CD4-positive, alpha-beta memory T cell (primary cell): ENCODE results near the gene ARHGEF33. TPM values are rescaled to one million over a fixed set of nuclear protein-coding genes. Genes with fewer than 3 reads are reported as not detected.

Experiments used
- CTCF ChIA-PET: fragments of 350-600 bp; sonication (Branson Sonifier 250); formaldehyde crosslinking; loops from one replicate; lab custom pipeline; 2021; ENCODE audit warnings: inconsistent platforms; ENCODE audit not compliant: partially characterized antibody; lab: Charles Lee
- POLR2A ChIA-PET: fragments of 350-600 bp; sonication (Branson Sonifier 250); formaldehyde crosslinking; loops from one replicate; lab custom pipeline; 2021; ENCODE audit not compliant: partially characterized antibody; lab: Charles Lee
- DNase-seq, 5 donors: peaks; one replicate each; pipeline versions ENCODE4 v3.0.0 to v3.0.0-alpha.2; 2020 to 2022; ENCODE audit warnings: mixed read lengths in 1 of 5
- H3K27ac ChIP-seq: one replicate; pipeline ENCODE4 v1.7.0; 2013; ENCODE audit warnings: low read depth, low read length
- H3K27me3 ChIP-seq: 2 replicates; pipeline ENCODE4 v1.7.0; 2013; ENCODE audit warnings: mild to moderate bottlenecking, low read length, moderate library complexity; ENCODE audit not compliant: insufficient read depth
- H3K36me3 ChIP-seq: 2 replicates; pipeline ENCODE4 v1.7.0; 2013; ENCODE audit warnings: mild to moderate bottlenecking, low read length, moderate library complexity; ENCODE audit not compliant: insufficient read depth
- H3K4me1 ChIP-seq: 2 replicates; pipeline ENCODE4 v1.7.0; 2013; ENCODE audit warnings: mild to moderate bottlenecking, low read length, moderate library complexity; ENCODE audit not compliant: insufficient read depth
- H3K4me3 ChIP-seq, 2 donors: one replicate each; pipeline ENCODE4 v1.7.0; 2013; ENCODE audit warnings: low read length in 2 of 2, mild to moderate bottlenecking in 1 of 2
- H3K9me3 ChIP-seq, 2 donors: one replicate each; pipeline ENCODE4 v1.7.0; 2013; ENCODE audit warnings: low read length in 2 of 2, control low read depth in 1 of 2; ENCODE audit not compliant: control insufficient read depth in 1 of 2
- H3K27ac Mint-ChIP-seq, 7 donors: one replicate each; pipeline ENCODE4 v1.8.0; 2020 to 2021; ENCODE audit warnings: mixed read lengths in 7 of 7, mild to moderate bottlenecking in 6 of 7, inconsistent platforms in 3 of 7, moderate library complexity in 3 of 7
- H3K27me3 Mint-ChIP-seq, 2 donors: one replicate each; pipeline ENCODE4 v1.8.0; 2020 to 2021; ENCODE audit warnings: mixed read lengths in 2 of 2
- H3K36me3 Mint-ChIP-seq, 2 donors: one replicate each; pipeline ENCODE4 v1.8.0; 2020 to 2021; ENCODE audit warnings: mixed read lengths in 2 of 2, inconsistent platforms in 1 of 2, mild to moderate bottlenecking in 1 of 2
- H3K4me1 Mint-ChIP-seq, 4 donors: one replicate each; pipeline ENCODE4 v1.8.0; 2020 to 2021; ENCODE audit warnings: mixed read lengths in 4 of 4, mild to moderate bottlenecking in 1 of 4
- H3K4me3 Mint-ChIP-seq, 8 donors: one replicate each; pipeline ENCODE4 v1.8.0; 2020 to 2021; ENCODE audit warnings: mixed read lengths in 8 of 8, mild to moderate bottlenecking in 7 of 8, moderate library complexity in 6 of 8, inconsistent platforms in 3 of 8
- H3K9me3 Mint-ChIP-seq, 8 donors: one replicate each; pipeline ENCODE4 v1.8.0; 2020 to 2021; ENCODE audit warnings: mixed read lengths in 8 of 8, mild to moderate bottlenecking in 5 of 8, inconsistent platforms in 3 of 8, moderate library complexity in 1 of 8
- intact Hi-C: fragments of 100-400 bp; cut with micrococcal nuclease; formaldehyde crosslinking; loops from one replicate; pipeline ENCODE4 v1.15.1; 2023
- polyA plus RNA-seq, 2 donors: library from polyadenylated mRNA; unstranded; fragments of 300-500 nt; fragmentation: Illumina TruSeq; gene quantifications; one replicate each; pipeline ENCODE4 v1.2.3, GENCODE V29; 2021
- total RNA-seq, 2 experiments: library from RNA; stranded (reverse); gene quantifications; one replicate each; pipeline ENCODE4 v1.2.3, GENCODE V29; 2021

The ARHGEF33 gene
- total and polyA plus RNA-seq, 4 experiments from 2014 or later: 0.09 to 0.53 TPM; not detected in 2

DNA sequence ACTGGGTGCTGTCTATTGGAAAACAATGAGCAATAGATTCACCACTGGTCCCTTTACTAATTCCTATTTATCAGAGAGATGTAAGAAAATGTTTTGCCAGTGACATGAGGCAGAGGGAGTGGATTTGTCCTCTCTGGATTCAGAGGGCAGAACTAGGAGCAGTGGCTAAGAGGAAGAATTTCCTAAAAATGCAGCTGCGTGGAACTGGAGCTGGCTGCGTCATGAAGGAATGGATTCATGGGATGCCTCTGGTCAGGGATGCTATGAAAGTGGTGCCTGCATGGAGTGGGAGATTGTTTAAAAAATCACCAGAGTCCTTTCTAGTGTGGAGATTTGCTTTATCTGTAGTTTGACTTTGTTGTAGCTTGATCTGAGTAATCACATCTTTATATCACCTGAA, 78.3 kb downstream of the ARHGEF33 start:
- no peaks in the 10 kb centered on the region for H3K27me3 ChIP-seq
- ChIA-PET POLR2A (no interaction called here), CTCF (no interaction called here)
- Mint-ChIP-seq H3K27ac (no peak overlapping the region), H3K36me3 (no peaks in the 10 kb centered on the region), H3K27me3 (peaks cover 3 to 6% of the 10 kb centered on the region in 2 donors), H3K9me3 (no peaks in the 10 kb centered on the region), H3K4me3 (no peak overlapping the region), H3K4me1 (no peaks in the 10 kb centered on the region)
- H3K9me3 ChIP-seq: no peaks in the 10 kb centered on the region
- no peak for DNase-seq
- H3K4me3 ChIP-seq: no peak overlapping the region
- no peaks in the 10 kb centered on the region for H3K4me1 ChIP-seq
- intact Hi-C loops: no loop called here
- H3K36me3 ChIP-seq: no peaks in the 10 kb centered on the region
- no peak overlapping the region for H3K27ac ChIP-seq

DNA sequence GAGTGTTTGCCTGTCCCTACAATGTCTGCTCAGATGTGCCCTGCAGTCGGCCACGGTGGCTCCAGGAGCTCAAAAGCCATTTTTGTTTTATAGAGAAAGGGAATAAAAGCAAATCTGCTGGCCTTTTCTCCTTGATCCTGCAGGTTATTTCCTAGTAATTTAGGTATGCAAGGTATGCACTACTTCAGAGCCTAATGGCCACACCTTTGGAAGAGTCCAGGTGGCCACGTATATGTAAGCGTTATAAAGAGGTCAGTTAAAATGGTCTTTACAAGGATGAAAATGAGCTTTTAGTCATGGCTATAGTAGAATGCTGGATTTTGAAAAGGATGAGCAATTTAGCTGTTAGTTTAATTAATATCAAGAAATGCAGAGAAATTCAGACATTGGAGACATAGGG, 81.7 kb downstream of the ARHGEF33 start:
- Mint-ChIP-seq H3K27ac (no peak overlapping the region), H3K36me3 (no peaks in the 10 kb centered on the region), H3K4me3 (no peak overlapping the region), H3K27me3 (peaks cover 2 to 3% of the 10 kb centered on the region in 2 donors), H3K4me1 (no peaks in the 10 kb centered on the region), H3K9me3 (no peaks in the 10 kb centered on the region)
- Histone ChIP-seq H3K27me3 (no peaks in the 10 kb centered on the region), H3K9me3 (no peaks in the 10 kb centered on the region), H3K36me3 (no peaks in the 10 kb centered on the region), H3K4me3 (no peak overlapping the region), H3K4me1 (no peaks in the 10 kb centered on the region), H3K27ac (no peak overlapping the region)
- POLR2A ChIA-PET: interaction anchor here (1.0 kb wide), 1 partner anchor 20 kb away, joined by 3 read pairs; no protein-coding TSS in a partner anchor
- CTCF ChIA-PET: interaction anchor here (1.1 kb wide), 1 partner anchor 258 kb away, joined by 4 read pairs; no protein-coding TSS in a partner anchor
- no peak for DNase-seq
- intact Hi-C loops: no loop called here

DNA sequence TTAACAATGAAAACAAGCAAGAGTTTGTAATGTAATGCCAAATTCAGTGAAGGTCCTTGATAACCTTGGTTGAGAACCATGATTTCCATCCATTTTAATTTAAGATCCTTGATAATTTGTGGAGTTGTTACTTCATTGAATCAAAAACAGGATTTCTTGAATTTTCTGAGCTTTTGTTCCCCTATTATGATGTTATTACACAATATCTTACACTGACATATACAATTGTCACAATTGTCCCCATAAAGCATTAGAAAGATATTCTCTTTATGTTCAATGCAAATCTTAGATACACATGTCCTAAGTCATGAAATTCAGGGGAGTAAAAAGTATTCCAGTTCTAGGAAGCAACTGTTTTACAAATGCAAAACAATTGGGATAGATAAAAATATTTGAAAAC, 83.6 kb downstream of the ARHGEF33 start:
- Mint-ChIP-seq H3K27me3 (no peaks in the 10 kb centered on the region), H3K4me1 (no peaks in the 10 kb centered on the region), H3K36me3 (no peaks in the 10 kb centered on the region), H3K27ac (no peak overlapping the region), H3K9me3 (no peaks in the 10 kb centered on the region), H3K4me3 (no peak overlapping the region)
- Histone ChIP-seq H3K27me3 (no peaks in the 10 kb centered on the region), H3K4me1 (no peaks in the 10 kb centered on the region), H3K36me3 (no peaks in the 10 kb centered on the region), H3K9me3 (no peaks in the 10 kb centered on the region), H3K4me3 (no peak overlapping the region), H3K27ac (no peak overlapping the region)
- DNase-seq: no peak
- intact Hi-C loops: no loop called here
- ChIA-PET POLR2A (no interaction called here), CTCF (interaction anchor here (0.6 to 1.1 kb wide), 2 partner anchors 24 to 88 kb away, joined by 3 read pairs; no protein-coding TSS in a partner anchor)

DNA sequence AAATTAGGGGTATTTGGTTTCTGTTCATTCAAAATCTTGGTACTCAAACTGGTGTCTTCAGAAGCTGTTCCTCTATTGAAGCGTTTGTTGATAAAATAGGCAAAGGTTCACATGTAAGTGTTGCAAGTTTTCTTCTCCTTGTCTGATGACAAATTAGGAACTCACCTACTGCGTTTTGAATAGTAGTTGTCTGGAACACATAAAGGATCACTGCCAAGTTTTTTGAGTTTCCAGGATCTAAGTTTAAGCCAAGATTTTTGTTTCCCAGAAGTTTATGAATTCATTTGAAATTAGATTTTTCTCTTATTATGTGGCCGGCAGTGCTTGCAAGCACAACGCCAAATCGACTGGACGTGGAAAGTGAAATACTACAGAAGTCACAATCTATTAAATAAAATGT, 85.4 kb downstream of the ARHGEF33 start:
- Histone ChIP-seq H3K4me1 (no peaks in the 10 kb centered on the region), H3K27me3 (no peaks in the 10 kb centered on the region), H3K9me3 (no peaks in the 10 kb centered on the region), H3K36me3 (no peaks in the 10 kb centered on the region), H3K27ac (no peak overlapping the region), H3K4me3 (no peak overlapping the region)
- intact Hi-C loops: no loop called here
- no peak for DNase-seq
- ChIA-PET POLR2A (no interaction called here), CTCF (no interaction called here)
- peaks cover 0 to 3% (median 0%) of the 10 kb centered on the region in 4 donors for H3K4me1 Mint-ChIP-seq
- no peaks in the 10 kb centered on the region for H3K36me3 Mint-ChIP-seq
- H3K27ac Mint-ChIP-seq: no peak overlapping the region
- no peak overlapping the region for H3K4me3 Mint-ChIP-seq
- no peaks in the 10 kb centered on the region for H3K9me3 Mint-ChIP-seq
- no peaks in the 10 kb centered on the region for H3K27me3 Mint-ChIP-seq

DNA sequence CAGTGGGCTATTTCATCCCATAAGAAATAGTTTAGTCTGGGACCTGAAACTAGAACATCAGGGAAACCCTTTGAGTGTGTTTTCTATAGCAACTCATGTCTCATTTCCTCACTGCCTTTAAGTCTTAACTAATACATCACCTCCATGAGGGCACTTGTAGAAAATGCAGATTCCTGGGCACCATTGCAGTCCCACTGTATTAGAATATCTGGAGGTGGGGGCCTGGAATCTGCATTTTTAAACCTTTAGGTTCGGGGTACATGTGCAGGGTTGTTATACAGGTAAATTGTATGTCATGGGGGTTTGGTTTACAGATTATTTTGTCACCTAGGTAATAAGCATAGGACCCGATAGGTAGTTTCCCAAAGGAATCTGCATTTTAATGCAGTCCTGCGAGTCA, 87.4 kb downstream of the ARHGEF33 start:
- H3K27me3 ChIP-seq: no peaks in the 10 kb centered on the region
- no peaks in the 10 kb centered on the region for H3K9me3 ChIP-seq
- ChIA-PET CTCF (no interaction called here), POLR2A (no interaction called here)
- DNase-seq: no peak
- Mint-ChIP-seq H3K36me3 (no peaks in the 10 kb centered on the region), H3K27me3 (no peaks in the 10 kb centered on the region), H3K4me1 (peaks cover 0 to 3% (median 0%) of the 10 kb centered on the region in 4 donors), H3K4me3 (no peak overlapping the region), H3K9me3 (no peaks in the 10 kb centered on the region), H3K27ac (no peak overlapping the region)
- H3K27ac ChIP-seq: no peak overlapping the region
- H3K36me3 ChIP-seq: no peaks in the 10 kb centered on the region
- intact Hi-C loops: no loop called here
- no peak overlapping the region for H3K4me3 ChIP-seq
- no peaks in the 10 kb centered on the region for H3K4me1 ChIP-seq

DNA sequence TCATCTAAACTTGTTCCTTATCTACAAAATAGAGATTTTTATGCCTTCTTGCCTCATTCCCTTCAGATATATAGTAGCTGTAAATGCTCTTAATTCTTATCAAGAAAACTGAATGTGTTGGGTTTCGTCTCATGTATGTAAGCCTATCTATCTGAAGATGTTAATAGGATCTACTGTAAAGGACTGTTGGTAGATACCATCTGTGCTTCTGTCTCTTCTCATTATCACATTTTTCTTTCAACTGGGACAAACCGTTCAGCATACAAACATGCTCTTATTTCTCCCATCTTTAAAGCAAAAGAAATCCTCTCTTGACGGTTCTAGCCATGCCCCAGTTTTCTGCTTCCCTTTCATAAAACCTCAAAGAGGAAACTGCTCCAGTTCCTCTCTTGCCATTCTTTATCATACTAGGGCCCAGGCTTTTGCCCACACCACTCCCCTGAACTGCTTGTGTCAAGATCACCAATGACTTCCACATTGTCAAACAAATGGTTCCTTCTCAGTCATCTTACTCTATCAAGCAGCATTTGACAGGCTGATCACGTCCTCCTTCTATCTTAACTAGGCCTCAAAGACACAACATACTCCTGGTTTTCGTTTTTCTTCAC, 88.7 kb downstream of the ARHGEF33 start:
- no peak overlapping the region for H3K4me3 ChIP-seq
- no peaks in the 10 kb centered on the region for H3K4me1 ChIP-seq
- H3K9me3 Mint-ChIP-seq: no peaks in the 10 kb centered on the region
- H3K27me3 ChIP-seq: no peaks in the 10 kb centered on the region
- no peaks in the 10 kb centered on the region for H3K27me3 Mint-ChIP-seq
- H3K36me3 Mint-ChIP-seq: peaks cover 0 to 4% of the 10 kb centered on the region in 2 donors
- no peak overlapping the region for H3K27ac ChIP-seq
- ChIA-PET POLR2A (interaction anchor here (0.8 kb wide), 1 partner anchor 251 kb away, joined by 3 read pairs; no protein-coding TSS in a partner anchor), CTCF (interaction anchor here (1.8 kb wide), 1 partner anchor 30 kb away, joined by 7 read pairs; no protein-coding TSS in a partner anchor)
- peak overlapping the region in 1 of 7 donors; percentile 43 for H3K27ac Mint-ChIP-seq
- H3K4me3 Mint-ChIP-seq: no peak overlapping the region
- H3K4me1 Mint-ChIP-seq: peaks cover 0 to 3% (median 0%) of the 10 kb centered on the region in 4 donors
- no peak for DNase-seq
- no peaks in the 10 kb centered on the region for H3K9me3 ChIP-seq
- intact Hi-C loops: no loop called here
- no peaks in the 10 kb centered on the region for H3K36me3 ChIP-seq

DNA sequence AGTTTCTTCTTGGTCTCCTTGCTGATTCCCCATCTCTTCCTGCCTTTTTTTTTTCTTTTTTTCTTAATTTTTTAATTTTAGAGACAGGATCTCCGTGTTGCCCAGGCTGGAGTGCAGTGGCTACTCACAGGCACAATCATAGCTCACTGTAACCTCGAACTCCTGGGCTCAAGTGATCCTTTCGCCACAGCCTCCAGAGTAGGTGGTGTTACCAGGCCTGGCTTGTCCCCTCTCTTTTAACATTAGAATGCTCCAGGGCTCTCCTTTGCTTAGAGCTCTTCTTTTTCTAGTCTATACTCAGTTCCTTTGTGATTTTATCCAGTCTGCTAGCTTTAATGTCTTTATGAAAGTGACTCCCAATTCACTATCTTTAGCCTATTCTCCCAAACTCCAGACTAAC, 89.2 kb downstream of the ARHGEF33 start:
- Histone ChIP-seq H3K36me3 (no peaks in the 10 kb centered on the region), H3K4me1 (no peaks in the 10 kb centered on the region), H3K27me3 (no peaks in the 10 kb centered on the region), H3K4me3 (no peak overlapping the region), H3K27ac (no peak overlapping the region), H3K9me3 (no peaks in the 10 kb centered on the region)
- ChIA-PET POLR2A (interaction anchor here (0.8 kb wide), 1 partner anchor 251 kb away, joined by 3 read pairs; no protein-coding TSS in a partner anchor), CTCF (interaction anchor here (1.8 kb wide), 1 partner anchor 31 kb away, joined by 7 read pairs; no protein-coding TSS in a partner anchor)
- peak overlapping the region in 3 of 7 donors; percentile 2 to 30 (median 4) for H3K27ac Mint-ChIP-seq
- intact Hi-C loops: no loop called here
- H3K4me1 Mint-ChIP-seq: peaks cover 0 to 3% (median 0%) of the 10 kb centered on the region in 4 donors
- H3K9me3 Mint-ChIP-seq: no peaks in the 10 kb centered on the region
- DNase-seq: no peak
- no peaks in the 10 kb centered on the region for H3K27me3 Mint-ChIP-seq
- no peak overlapping the region for H3K4me3 Mint-ChIP-seq
- peaks cover 4 to 9% of the 10 kb centered on the region in 2 donors for H3K36me3 Mint-ChIP-seq
